ENCODE data around the gene ADCK2.
"Not testable (repeated sequence)": the region's sequence is repeated elsewhere in the genome, so short reads cannot be mapped to it uniquely, and the experiment has no call there.

Gene ADCK2

GRCh38 chr7:140696680-140697446 lies 24.1 kb downstream of the ADCK2 start, which contains the start of gene NDUFB2:
Gene NDUFB2 (plus strand): TSS chr7:140696708. CDS start chr7:140696745, 37 bp downstream.
- DNase-seq = peak; percentile 97

- no peak for DNase-seq
These were observed 24.9 kb downstream of the ADCK2 start for GRCh38 chr7:140697447-140698143.

- DNase-seq = no peak
These were observed 25.7 kb downstream of the ADCK2 start for GRCh38 chr7:140698477-140698876.

- no peak for DNase-seq
These were observed 30.0 kb downstream of the ADCK2 start for GRCh38 chr7:140702774-140703173.

- no peak for DNase-seq
These were observed 31.5 kb downstream of the ADCK2 start for GRCh38 chr7:140704205-140704604.

GRCh38 chr7:140707132-140707531 lies 34.4 kb downstream of the ADCK2 start:
- no peak for DNase-seq

GRCh38 chr7:140708764-140709163 lies 36.0 kb downstream of the ADCK2 start:
- not testable (repeated sequence) for DNase-seq

- not testable (repeated sequence) for DNase-seq
These were observed 39.6 kb downstream of the ADCK2 start for GRCh38 chr7:140712392-140712791.

GRCh38 chr7:140714331-140715040 lies 41.7 kb downstream of the ADCK2 start:
- DNase-seq = no peak

- DNase-seq = no peak
These were observed 47.0 kb downstream of the ADCK2 start for GRCh38 chr7:140719721-140720120.

GRCh38 chr7:140722254-140722653 lies 49.5 kb downstream of the ADCK2 start:
- no peak for DNase-seq

- no peak for DNase-seq
These were observed 50.3 kb downstream of the ADCK2 start for GRCh38 chr7:140723006-140723405.

- DNase-seq = no peak
These were observed 50.8 kb downstream of the ADCK2 start for GRCh38 chr7:140723574-140723973.

GRCh38 chr7:140724706-140725105 lies 52.0 kb downstream of the ADCK2 start:
- no peak for DNase-seq

GRCh38 chr7:140726281-140726680 lies 53.5 kb downstream of the ADCK2 start:
- DNase-seq = no peak

GRCh38 chr7:140732416-140732815 lies 59.7 kb downstream of the ADCK2 start:
- no peak for DNase-seq

GRCh38 chr7:140734096-140734495 lies 61.4 kb downstream of the ADCK2 start:
- no peak for DNase-seq

GRCh38 chr7:140734729-140735128 lies 62.0 kb downstream of the ADCK2 start:
- DNase-seq = no peak

- no peak for DNase-seq
These were observed 65.5 kb downstream of the ADCK2 start for GRCh38 chr7:140738280-140738679.

GRCh38 chr7:140743255-140743654 lies 70.5 kb downstream of the ADCK2 start:
- not testable (repeated sequence) for DNase-seq

GRCh38 chr7:140744005-140744404 lies 71.3 kb downstream of the ADCK2 start:
- no peak for DNase-seq
